Subcutaneous adipose tissue (tissue), 4 donors: Measurements from ENCODE around the gene BASP1. TPM values are rescaled to one million over a fixed set of nuclear protein-coding genes. Genes with fewer than 3 reads are reported as not detected.

Experiments
- total RNA-seq, 4 donors: library from RNA; depleted of rRNA; stranded (reverse); fragments of >200 nt; gene quantifications; one replicate each; pipeline ENCODE4 v1.1.0, GENCODE V29; 2016
- TF ChIP-seq, protein P1 (sequence below): fragments of 450-650 bp; IDR thresholded peaks from one replicate; pipeline ENCODE4 v1.5.1; 2016; ENCODE audit warnings: low read depth, mild to moderate bottlenecking, control low read depth, antibody characterized with exemption, moderate library complexity

The BASP1 gene
- total RNA-seq, 4 donors from 2014 or later: 15.3 to 80.7 (median 33.5) TPM

DNA sequence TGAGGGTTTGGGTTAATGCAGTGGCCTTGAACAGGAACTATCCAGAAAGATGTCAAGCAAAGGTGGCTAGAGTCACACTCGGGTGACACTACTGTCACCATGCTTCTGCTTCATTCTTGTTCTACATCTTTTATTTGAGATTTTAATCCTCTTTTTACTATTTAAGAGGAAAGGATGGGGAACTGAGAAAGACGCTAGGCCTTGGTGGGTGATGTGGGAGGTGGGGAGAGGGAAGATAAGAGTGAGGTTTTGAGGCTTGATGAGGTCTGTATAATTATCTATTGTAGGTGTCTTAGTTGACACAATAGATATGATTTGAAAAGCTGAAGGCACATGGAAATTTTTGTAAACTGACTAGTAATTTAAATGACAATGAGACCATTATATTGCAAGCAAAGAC is 3.5 kb upstream of the BASP1 start:
- TF ChIP-seq, protein P1, sequence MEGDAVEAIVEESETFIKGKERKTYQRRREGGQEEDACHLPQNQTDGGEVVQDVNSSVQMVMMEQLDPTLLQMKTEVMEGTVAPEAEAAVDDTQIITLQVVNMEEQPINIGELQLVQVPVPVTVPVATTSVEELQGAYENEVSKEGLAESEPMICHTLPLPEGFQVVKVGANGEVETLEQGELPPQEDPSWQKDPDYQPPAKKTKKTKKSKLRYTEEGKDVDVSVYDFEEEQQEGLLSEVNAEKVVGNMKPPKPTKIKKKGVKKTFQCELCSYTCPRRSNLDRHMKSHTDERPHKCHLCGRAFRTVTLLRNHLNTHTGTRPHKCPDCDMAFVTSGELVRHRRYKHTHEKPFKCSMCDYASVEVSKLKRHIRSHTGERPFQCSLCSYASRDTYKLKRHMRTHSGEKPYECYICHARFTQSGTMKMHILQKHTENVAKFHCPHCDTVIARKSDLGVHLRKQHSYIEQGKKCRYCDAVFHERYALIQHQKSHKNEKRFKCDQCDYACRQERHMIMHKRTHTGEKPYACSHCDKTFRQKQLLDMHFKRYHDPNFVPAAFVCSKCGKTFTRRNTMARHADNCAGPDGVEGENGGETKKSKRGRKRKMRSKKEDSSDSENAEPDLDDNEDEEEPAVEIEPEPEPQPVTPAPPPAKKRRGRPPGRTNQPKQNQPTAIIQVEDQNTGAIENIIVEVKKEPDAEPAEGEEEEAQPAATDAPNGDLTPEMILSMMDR: no peak

DNA sequence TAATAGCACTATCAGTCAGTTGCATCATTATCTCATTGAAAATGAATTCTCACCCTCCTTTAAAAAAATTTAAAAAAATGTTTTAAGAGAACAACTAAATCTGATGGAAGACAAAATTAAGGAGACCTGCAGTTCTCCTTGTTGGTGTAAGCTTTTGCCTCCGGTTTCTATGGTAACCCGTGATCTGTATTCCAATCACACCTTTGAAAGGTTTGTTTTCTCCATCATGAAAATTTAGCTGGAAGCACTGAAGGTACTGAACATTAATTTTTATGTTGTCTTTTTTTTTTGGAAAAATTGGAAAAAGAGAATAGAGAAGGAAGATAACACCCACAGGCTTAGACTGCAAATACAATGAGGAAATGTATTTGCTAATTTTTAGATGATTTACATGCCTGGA is 2.5 kb upstream of the BASP1 start:
- TF ChIP-seq, protein P1: no peak

DNA sequence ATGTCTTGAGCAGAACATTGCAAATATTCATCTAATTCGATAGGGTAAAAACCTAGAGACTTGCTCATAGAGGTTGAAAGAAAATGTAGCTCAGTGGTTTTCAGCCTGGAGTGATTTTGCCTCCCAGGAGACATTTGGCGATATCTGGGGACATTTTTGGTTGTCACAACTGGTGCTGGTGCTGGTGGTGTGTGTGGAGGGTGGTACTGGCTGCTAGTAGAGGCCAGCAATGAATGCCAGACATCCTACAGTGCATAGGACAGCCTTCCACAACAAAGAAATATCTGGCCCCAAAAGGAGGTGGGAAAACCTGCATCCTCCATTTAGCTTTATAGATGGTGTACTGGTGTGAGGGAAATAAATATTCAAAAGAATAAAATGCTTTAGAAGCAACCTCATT is 2.1 kb upstream of the BASP1 start:
- TF ChIP-seq, protein P1: no peak

DNA sequence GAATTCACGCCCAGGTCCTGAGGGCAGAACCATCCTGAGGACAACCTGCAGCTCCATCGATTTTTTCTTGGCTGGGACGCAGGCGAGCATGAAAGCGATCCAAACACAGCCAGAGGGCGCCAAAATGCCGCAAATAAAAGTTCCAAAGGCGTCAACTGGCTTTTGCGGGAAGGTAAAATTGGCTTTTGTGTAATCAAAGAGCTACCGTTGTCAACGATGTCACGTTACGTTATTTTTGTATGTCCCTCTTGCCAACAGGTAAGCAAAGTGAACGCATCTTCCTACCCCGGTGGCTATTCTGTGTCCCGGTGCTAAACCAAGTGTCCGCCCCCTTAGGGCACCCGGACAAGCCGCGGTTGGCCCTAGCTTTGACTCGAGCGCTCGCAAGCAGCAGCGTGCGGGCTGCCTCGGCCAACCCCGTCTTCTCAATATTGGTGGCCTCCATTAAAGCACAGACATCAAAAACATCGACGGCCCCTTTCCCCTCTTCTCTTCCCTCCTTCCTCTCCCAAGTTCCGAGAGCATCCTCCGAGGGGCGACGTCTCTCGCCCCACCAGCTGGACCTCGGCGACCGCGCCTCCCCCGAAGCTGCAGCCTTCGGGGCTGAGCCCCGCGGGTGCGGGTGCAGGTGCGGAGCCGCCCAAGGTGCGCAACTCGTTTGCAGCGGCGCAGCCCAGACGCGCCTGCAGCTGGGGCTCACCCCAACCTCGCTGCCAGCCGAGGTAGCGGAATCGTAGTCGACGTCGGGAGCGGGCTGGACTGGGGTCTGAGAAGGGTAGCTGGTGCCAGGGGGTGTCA is 1.1 kb upstream of the BASP1 start:
- TF ChIP-seq, protein P1: no peak

DNA sequence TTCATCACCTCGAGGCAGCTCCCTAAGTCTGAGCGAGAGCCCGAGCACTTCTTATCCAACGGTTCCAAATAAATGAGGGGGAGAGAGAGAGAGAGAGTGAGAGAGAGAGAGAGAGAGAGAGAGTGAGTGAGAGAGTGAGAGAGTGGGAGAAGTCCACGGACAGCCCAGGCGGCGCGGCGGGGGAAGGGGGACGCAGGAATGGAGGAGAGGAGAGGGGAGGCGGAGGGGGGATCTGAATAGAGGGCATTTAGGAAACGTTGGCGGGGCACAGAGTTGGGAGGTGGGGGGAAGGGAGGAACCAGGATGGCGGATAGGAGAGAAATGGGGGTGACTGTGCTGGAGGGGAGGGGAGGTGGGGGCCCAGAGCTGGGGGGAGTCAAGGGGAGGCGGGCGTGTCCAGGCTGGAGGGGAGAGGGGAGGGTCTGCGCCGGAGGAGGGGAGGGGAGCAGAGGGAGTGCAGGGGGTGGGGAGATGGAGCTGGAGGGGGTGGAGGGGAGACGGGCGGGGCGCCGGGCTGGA is 398 bp upstream of the BASP1 start:
- TF ChIP-seq, protein P1: no peak

DNA sequence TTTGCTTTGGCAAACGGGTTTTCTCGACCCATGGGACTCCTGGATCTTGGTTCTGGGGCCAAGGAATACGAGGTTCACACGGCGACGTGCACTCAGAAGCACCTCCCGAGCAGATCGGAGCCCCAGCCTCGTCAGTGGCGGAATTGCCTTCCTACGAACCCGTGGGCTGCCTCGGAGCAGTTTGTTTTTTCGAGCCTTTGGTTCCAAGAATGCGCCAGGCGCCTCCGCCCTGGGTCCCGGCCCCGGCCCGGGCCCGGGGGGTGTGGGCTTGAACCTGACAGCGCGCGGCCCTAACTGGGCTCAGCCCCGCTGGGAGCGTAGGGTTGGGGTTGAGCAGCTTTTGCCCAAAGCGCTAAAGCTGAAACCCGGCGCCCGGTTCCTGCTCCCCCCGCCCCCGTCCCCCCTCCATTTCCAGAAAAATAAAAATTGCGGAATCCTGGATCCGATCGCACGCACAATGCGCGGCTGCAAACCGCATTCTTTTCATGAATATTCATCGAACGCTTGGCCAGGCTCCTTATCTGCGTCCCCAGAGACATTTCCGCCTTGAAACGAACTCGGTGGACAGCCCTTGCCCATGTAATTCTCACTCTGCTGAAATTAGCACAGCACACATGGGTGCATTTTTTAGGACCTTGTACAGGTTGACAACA is 1.0 kb downstream of the BASP1 start:
- TF ChIP-seq, protein P1: no peak

DNA sequence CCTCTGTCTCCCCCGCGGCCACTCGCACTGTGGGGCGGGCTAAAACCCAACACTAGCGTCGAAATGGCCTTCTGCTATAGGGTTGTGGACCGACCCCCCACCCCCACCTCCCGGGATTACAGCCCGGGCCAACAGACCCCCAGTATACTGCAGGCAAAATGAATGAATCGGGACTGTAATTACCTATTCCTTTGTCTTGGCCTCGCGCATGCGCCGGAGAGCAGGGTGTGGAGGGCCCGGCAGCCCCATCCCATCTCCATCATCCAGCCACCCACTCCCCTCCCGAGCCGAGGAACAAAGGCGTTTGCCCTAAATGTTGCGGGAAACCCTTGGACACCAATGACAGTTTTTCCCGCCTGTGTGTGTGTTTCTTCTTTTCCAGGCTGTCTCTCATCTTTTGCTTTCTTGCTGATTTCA is 1.6 kb downstream of the BASP1 start:
- TF ChIP-seq, protein P1: no peak
